Liver (tissue), 9 donors: ENCODE measurements around the gene SVEP1. TPM values are rescaled to one million over a fixed set of nuclear protein-coding genes. Genes with fewer than 3 reads are reported as not detected.

Source experiments
- DNase-seq: peaks from one replicate; pipeline ENCODE4 v3.0.0-alpha.2; 2017; ENCODE audit warnings: low spot score
- H3K27ac ChIP-seq, 2 donors: one replicate each; pipeline ENCODE4 v1.7.0; 2013; ENCODE audit warnings: inconsistent platforms in 2 of 2, low read length in 2 of 2, control low read depth in 1 of 2, low read depth in 1 of 2, mild to moderate bottlenecking in 1 of 2
- H3K27me3 ChIP-seq, 4 donors: one replicate each; pipeline versions ENCODE4 v1.6.1 to v1.7.0; 2013; ENCODE audit warnings: low read length in 3 of 4, inconsistent platforms in 1 of 4, mild to moderate bottlenecking in 1 of 4, moderate library complexity in 1 of 4; ENCODE audit not compliant: control insufficient read depth in 4 of 4, insufficient read depth in 4 of 4
- H3K36me3 ChIP-seq, 4 donors: one replicate each; pipeline versions ENCODE4 v1.6.1 to v1.7.0; 2013; ENCODE audit warnings: low read length in 3 of 4, mild to moderate bottlenecking in 3 of 4, low read depth in 1 of 4, moderate library complexity in 1 of 4; ENCODE audit not compliant: control insufficient read depth in 4 of 4, insufficient read depth in 3 of 4
- H3K4me1 ChIP-seq, 4 donors: one replicate each; pipeline versions ENCODE4 v1.6.1 to v1.7.0; 2013; ENCODE audit warnings: low read length in 3 of 4, mild to moderate bottlenecking in 3 of 4, moderate library complexity in 1 of 4; ENCODE audit not compliant: control insufficient read depth in 4 of 4, insufficient read depth in 4 of 4
- H3K4me3 ChIP-seq, 3 donors: one replicate each; pipeline versions ENCODE4 v1.6.1 to v1.7.0; 2013; ENCODE audit warnings: low read length in 3 of 3, control low read depth in 1 of 3, low read depth in 1 of 3, mild to moderate bottlenecking in 1 of 3
- H3K9ac ChIP-seq, 2 donors: one replicate each; pipeline ENCODE4 v1.7.0; 2013; ENCODE audit warnings: low read length in 2 of 2, mild to moderate bottlenecking in 2 of 2, moderate library complexity in 2 of 2, control low read depth in 1 of 2, low read depth in 1 of 2
- H3K9me3 ChIP-seq, 4 donors: one replicate each; pipeline versions ENCODE4 v1.6.1 to v1.7.0; 2013; ENCODE audit warnings: low read length in 3 of 4; ENCODE audit not compliant: control insufficient read depth in 4 of 4
- EGR1 ChIP-seq, 2 donors: IDR thresholded peaks; 2 replicates each; pipeline ENCODE4 v1.6.1; 2016 to 2018; ENCODE audit warnings: antibody characterized with exemption in 2 of 2, low read depth in 2 of 2
- FOXA1 ChIP-seq: IDR thresholded peaks from 2 replicates; pipeline ENCODE4 v1.6.1; 2016; ENCODE audit warnings: antibody characterized with exemption
- GABPA ChIP-seq, 2 donors: IDR thresholded peaks in 1 of 2; conservative IDR thresholded peaks in 1 of 2; 2 replicates each; pipeline ENCODE4 v1.6.1; 2016; ENCODE audit warnings: antibody characterized with exemption in 2 of 2, mild to moderate bottlenecking in 1 of 2, moderate library complexity in 1 of 2
- HNF4A ChIP-seq, 2 donors: conservative IDR thresholded peaks; 2 replicates each; pipeline ENCODE4 v1.6.1; 2016; ENCODE audit warnings: antibody characterized with exemption in 2 of 2, mild to moderate bottlenecking in 2 of 2
- HNF4G ChIP-seq: IDR thresholded peaks from 2 replicates; pipeline ENCODE4 v1.6.1; 2016; ENCODE audit warnings: antibody characterized with exemption
- JUND ChIP-seq, 2 donors: IDR thresholded peaks; 2 replicates each; pipeline ENCODE4 v1.6.1; 2016; ENCODE audit warnings: antibody characterized with exemption in 2 of 2
- NR2F2 ChIP-seq: IDR thresholded peaks from 2 replicates; pipeline ENCODE4 v1.6.1; 2016; ENCODE audit warnings: antibody characterized with exemption
- RAD21 ChIP-seq, 2 donors: IDR thresholded peaks; 2 replicates each; pipeline ENCODE4 v1.6.1; 2016; ENCODE audit warnings: antibody characterized with exemption in 2 of 2, mild to moderate bottlenecking in 2 of 2
- RXRA ChIP-seq, 2 donors: IDR thresholded peaks; 2 replicates each; pipeline ENCODE4 v1.6.1; 2017 to 2018; ENCODE audit warnings: antibody characterized with exemption in 2 of 2, mild to moderate bottlenecking in 1 of 2
- SP1 ChIP-seq: IDR thresholded peaks from 2 replicates; pipeline ENCODE4 v1.6.1; 2018; ENCODE audit warnings: antibody characterized with exemption, mild to moderate bottlenecking
- WGBS: extraction: QIAGEN DNeasy Blood & Tissue Kit; methylation state at CpG from one replicate; pipeline ENCODE4 v1.1.7; 2013; 5-methylcytosine and 5-hydroxymethylcytosine counted together
- polyA plus RNA-seq, 2 donors: library from polyadenylated mRNA; stranded (reverse) in 1 of 2; unstranded in 1 of 2; fragments of 200-250 nt in 1 of 2; fragments of >200 nt in 1 of 2; fragmentation: Nextera tagmentation in 1 of 2; extraction: Ambion mirVana in 1 of 2; gene quantifications; one replicate each; pipeline versions ENCODE4 v1.2.1 to v1.2.3, GENCODE V29; 2013 to 2015
- total RNA-seq, 2 donors: library from RNA; depleted of rRNA; stranded (reverse); fragments of >200 nt; gene quantifications; one replicate each; pipeline ENCODE4 v1.2.3, GENCODE V29; 2014
- TF ChIP-seq, protein P1 (sequence below): IDR thresholded peaks from 2 replicates; pipeline ENCODE4 v1.6.1; 2016; ENCODE audit warnings: antibody characterized with exemption
- TF ChIP-seq, protein P2 (sequence below): IDR thresholded peaks from 2 replicates; pipeline ENCODE4 v1.6.1; 2016; ENCODE audit warnings: antibody characterized with exemption
- TF ChIP-seq, protein P3 (sequence below): fragments of 150-350 bp; IDR thresholded peaks from 2 replicates; pipeline ENCODE4 v1.5.1; 2017; ENCODE audit warnings: improper control_type of control experiment, low read depth, low read length; ENCODE audit not compliant: missing input control
- TF ChIP-seq, protein P4 (sequence below): IDR thresholded peaks from 2 replicates; pipeline ENCODE4 v1.6.1; 2016; ENCODE audit warnings: antibody characterized with exemption
- donor health status: healthy.
- donor health status: healthy.
- donor health status: healthy.
- donor health status: healthy.
- donor health status: healthy.

SVEP1 gene
- total and polyA plus RNA-seq, 4 donors = 0.58 to 7.5 (median 1.8) TPM

DNA sequence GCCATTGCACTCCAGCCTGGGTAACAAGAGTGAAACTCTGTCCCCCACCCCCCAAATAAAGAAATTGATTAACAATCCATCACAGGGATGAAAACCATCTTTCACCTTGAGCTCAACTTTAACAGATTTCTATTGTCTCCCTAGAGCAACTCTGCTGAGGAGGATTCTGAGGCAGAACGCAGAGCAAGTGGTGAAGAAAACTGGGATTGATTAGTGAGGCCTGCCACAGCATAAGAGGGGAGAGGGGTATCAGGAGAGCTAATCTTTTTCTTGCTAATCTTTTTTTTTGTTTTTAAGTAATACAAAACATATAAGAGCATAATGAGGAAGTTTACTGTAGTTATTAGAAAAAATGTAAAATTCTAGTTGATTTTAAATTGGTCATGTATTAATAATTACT lies 250.8 kb downstream of the SVEP1 start:
- H3K36me3 ChIP-seq = no peaks in the 10 kb centered on the region
- no peak overlapping the region for H3K4me3 ChIP-seq
- H3K4me1 ChIP-seq = no peaks in the 10 kb centered on the region
- H3K27me3 ChIP-seq = no peaks in the 10 kb centered on the region
- TF ChIP-seq, protein P1, sequence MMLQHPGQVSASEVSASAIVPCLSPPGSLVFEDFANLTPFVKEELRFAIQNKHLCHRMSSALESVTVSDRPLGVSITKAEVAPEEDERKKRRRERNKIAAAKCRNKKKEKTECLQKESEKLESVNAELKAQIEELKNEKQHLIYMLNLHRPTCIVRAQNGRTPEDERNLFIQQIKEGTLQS = no peak
- TF ChIP-seq FOXA1 (no peak), NR2F2 (no peak)
- TF ChIP-seq, protein P2, sequence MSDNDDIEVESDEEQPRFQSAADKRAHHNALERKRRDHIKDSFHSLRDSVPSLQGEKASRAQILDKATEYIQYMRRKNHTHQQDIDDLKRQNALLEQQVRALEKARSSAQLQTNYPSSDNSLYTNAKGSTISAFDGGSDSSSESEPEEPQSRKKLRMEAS = no peak
- TF ChIP-seq, protein P3, sequence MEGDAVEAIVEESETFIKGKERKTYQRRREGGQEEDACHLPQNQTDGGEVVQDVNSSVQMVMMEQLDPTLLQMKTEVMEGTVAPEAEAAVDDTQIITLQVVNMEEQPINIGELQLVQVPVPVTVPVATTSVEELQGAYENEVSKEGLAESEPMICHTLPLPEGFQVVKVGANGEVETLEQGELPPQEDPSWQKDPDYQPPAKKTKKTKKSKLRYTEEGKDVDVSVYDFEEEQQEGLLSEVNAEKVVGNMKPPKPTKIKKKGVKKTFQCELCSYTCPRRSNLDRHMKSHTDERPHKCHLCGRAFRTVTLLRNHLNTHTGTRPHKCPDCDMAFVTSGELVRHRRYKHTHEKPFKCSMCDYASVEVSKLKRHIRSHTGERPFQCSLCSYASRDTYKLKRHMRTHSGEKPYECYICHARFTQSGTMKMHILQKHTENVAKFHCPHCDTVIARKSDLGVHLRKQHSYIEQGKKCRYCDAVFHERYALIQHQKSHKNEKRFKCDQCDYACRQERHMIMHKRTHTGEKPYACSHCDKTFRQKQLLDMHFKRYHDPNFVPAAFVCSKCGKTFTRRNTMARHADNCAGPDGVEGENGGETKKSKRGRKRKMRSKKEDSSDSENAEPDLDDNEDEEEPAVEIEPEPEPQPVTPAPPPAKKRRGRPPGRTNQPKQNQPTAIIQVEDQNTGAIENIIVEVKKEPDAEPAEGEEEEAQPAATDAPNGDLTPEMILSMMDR = no peak
- DNase-seq = no peak
- H3K27ac ChIP-seq = no peak overlapping the region
- peaks cover 0 to 3% (median 0%) of the 10 kb centered on the region in 4 donors for H3K9me3 ChIP-seq
- 90% methylated on average over 1 of the region's 1 CpG for WGBS
- H3K9ac ChIP-seq = no peak overlapping the region

DNA sequence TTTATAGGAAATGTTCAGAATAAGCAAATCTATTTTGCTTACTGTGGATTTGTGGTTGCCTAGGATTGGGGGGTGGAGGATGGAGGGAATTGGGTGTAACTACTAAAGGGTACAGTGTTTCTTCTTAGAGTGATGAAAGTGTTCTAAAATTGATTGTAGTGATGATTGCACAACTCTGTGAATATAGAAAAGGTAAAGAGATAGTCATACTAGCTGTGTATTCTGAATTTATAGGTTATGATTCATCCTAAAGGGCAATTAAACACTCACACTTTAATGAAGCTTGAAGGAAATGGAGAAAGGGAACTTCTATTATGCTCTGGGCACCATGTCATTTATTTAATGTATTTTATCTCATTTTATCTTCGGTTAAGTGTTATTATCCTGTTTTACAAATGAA lies 251.8 kb downstream of the SVEP1 start:
- TF ChIP-seq JUND (IDR thresholded peaks at IDR 0.05) (no peak), EGR1 (IDR thresholded peaks at IDR 0.05; ENCODE audit: low read depth in 2 of 2) (no peak), GABPA (IDR thresholded peaks at IDR 0.05 in 1 of 2, conservative IDR thresholded peaks at IDR 0.05 in 1 of 2) (no peak)
- TF ChIP-seq, protein P3 = no peak
- Histone ChIP-seq H3K9ac (no peak overlapping the region), H3K36me3 (no peaks in the 10 kb centered on the region), H3K4me3 (no peak overlapping the region), H3K27ac (no peak overlapping the region), H3K4me1 (no peaks in the 10 kb centered on the region), H3K9me3 (peaks cover 0 to 3% (median 1%) of the 10 kb centered on the region in 4 donors), H3K27me3 (no peaks in the 10 kb centered on the region)
- no peak for DNase-seq
- 88% methylated on average over 1 of the region's 1 CpG for WGBS

DNA sequence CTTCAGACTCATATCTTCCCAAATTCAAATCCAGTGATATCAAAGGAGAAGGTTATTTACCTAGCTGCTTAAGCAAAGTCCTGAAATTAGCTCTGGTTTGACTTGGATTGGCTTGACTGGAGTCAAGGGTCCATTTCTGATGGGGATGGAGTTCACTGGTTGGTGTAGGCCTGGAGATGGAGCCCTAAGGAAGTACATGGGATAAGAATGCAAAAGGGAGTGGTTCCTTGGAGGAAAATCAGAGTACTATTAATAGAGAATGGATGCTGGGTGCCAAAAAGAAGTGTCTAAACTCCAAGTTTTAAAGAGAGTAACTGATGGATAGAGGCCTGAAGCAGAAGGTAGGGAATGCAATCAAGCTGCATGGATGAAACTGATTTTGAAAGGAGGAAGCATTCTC lies 255.7 kb downstream of the SVEP1 start:
- no peaks in the 10 kb centered on the region for H3K36me3 ChIP-seq
- peaks cover 0 to 2% (median 0%) of the 10 kb centered on the region in 4 donors for H3K9me3 ChIP-seq
- H3K4me3 ChIP-seq = no peak overlapping the region
- no peak overlapping the region for H3K27ac ChIP-seq
- H3K9ac ChIP-seq = no peak overlapping the region
- no peaks in the 10 kb centered on the region for H3K4me1 ChIP-seq
- no peak for DNase-seq
- H3K27me3 ChIP-seq = no peaks in the 10 kb centered on the region
- TF ChIP-seq SP1 (no peak), HNF4A (conservative IDR thresholded peaks at IDR 0.05) (no peak), RAD21 (IDR thresholded peaks at IDR 0.05) (no peak), HNF4G (no peak), RXRA (IDR thresholded peaks at IDR 0.05) (no peak), NR2F2 (no peak)
- TF ChIP-seq, protein P2 = no peak
- TF ChIP-seq, protein P1 = no peak
- TF ChIP-seq, protein P4, sequence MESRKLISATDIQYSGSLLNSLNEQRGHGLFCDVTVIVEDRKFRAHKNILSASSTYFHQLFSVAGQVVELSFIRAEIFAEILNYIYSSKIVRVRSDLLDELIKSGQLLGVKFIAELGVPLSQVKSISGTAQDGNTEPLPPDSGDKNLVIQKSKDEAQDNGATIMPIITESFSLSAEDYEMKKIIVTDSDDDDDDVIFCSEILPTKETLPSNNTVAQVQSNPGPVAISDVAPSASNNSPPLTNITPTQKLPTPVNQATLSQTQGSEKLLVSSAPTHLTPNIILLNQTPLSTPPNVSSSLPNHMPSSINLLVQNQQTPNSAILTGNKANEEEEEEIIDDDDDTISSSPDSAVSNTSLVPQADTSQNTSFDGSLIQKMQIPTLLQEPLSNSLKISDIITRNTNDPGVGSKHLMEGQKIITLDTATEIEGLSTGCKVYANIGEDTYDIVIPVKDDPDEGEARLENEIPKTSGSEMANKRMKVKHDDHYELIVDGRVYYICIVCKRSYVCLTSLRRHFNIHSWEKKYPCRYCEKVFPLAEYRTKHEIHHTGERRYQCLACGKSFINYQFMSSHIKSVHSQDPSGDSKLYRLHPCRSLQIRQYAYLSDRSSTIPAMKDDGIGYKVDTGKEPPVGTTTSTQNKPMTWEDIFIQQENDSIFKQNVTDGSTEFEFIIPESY = no peak
- TF ChIP-seq, protein P3 = no peak
